ENCODE measurements around the gene FAM131A. TPM values are rescaled to one million over a fixed set of nuclear protein-coding genes. Genes with fewer than 3 reads are reported as not detected.

The FAM131A gene
- polyA plus RNA-seq, 4 donors: 9.7 to 13.1 (median 10.8) TPM

DNA sequence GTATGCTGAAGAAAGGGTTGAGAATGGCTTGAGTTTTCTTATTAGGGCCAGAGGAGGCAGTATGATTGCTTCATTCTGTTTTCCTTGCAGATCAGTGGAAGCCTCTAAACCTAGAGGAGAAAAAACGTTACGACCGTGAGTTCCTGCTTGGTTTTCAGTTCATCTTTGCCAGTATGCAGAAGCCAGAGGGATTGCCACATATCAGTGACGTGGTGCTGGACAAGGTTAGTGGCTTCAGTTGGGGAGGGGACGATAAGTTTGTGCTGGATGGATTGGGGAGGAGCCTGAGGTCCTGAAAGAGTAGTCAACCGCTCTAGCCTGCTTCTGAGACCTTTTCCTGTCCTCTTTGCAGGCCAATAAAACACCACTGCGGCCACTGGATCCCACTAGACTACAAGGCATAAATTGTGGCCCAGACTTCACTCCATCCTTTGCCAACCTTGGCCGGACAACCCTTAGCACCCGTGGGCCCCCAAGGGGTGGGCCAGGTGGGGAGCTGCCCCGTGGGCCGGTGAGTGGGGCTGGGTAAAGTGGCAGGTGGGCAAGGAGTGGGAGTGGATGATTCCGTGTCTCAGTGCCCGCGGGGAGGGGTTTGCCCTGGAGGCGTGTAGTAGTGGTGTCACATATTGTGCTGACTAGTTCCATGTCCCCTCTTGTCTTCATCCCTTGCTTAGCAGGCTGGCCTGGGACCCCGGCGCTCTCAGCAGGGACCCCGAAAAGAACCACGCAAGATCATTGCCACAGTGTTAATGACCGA lies 14.5 kb upstream of the FAM131A start:
- FAIRE-seq: no peak
- WGBS, 3 donors: 89 to 91% (median 89%) methylated on average over 20 of the region's 20 CpGs
- H3K9me3 ChIP-seq (ENCODE audit: control insufficient read depth in 2 of 2, insufficient read depth in 1 of 2, low read depth in 1 of 2, low read length in 1 of 2): no peaks in the 10 kb centered on the region
- H3K4me1 ChIP-seq (ENCODE audit: control insufficient read depth in 3 of 3, insufficient read depth in 2 of 3, low read depth in 1 of 3, low read length in 2 of 3): peaks cover 4 to 11% (median 6%) of the 10 kb centered on the region in 3 donors
- H3K36me3 ChIP-seq (ENCODE audit: control insufficient read depth in 3 of 3, insufficient read depth in 2 of 3, low read depth in 1 of 3, low read length in 3 of 3): peaks cover 63 to 93% (median 66%) of the 10 kb centered on the region in 3 donors
- no peak for DNase-seq
- H3K27me3 ChIP-seq (ENCODE audit: control insufficient read depth in 3 of 3, insufficient read depth in 3 of 3, low read length in 3 of 3): no peaks in the 10 kb centered on the region
- H3K27ac ChIP-seq (ENCODE audit: low read depth in 1 of 3, low read length in 2 of 3): no peak overlapping the region
- H3K4me3 ChIP-seq (ENCODE audit: low read depth in 1 of 3, low read length in 3 of 3): no peak overlapping the region

DNA sequence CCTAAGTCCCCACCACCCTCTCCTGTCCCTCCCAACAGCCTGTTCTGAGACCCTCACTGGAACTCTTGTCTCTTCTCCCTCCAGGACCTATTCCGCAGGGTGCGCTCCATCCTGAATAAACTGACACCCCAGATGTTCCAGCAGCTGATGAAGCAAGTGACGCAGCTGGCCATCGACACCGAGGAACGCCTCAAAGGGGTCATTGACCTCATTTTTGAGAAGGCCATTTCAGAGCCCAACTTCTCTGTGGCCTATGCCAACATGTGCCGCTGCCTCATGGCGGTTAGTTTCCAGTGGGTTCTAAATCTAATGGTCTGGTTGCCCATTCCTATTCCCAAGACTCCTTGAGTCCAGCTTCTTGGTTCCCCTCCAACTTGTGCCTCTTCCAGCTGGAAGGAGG lies 13.7 kb upstream of the FAM131A start:
- DNase-seq (no peak), FAIRE-seq (no peak)
- Histone ChIP-seq H3K36me3 (ENCODE audit: control insufficient read depth in 3 of 3, insufficient read depth in 2 of 3, low read depth in 1 of 3, low read length in 3 of 3) (peaks cover 68 to 95% (median 70%) of the 10 kb centered on the region in 3 donors), H3K9me3 (ENCODE audit: control insufficient read depth in 2 of 2, insufficient read depth in 1 of 2, low read depth in 1 of 2, low read length in 1 of 2) (no peaks in the 10 kb centered on the region), H3K4me3 (ENCODE audit: low read depth in 1 of 3, low read length in 3 of 3) (no peak overlapping the region), H3K4me1 (ENCODE audit: control insufficient read depth in 3 of 3, insufficient read depth in 2 of 3, low read depth in 1 of 3, low read length in 2 of 3) (peaks cover 4 to 10% (median 6%) of the 10 kb centered on the region in 3 donors), H3K27ac (ENCODE audit: low read depth in 1 of 3, low read length in 2 of 3) (no peak overlapping the region), H3K27me3 (ENCODE audit: control insufficient read depth in 3 of 3, insufficient read depth in 3 of 3, low read length in 3 of 3) (no peaks in the 10 kb centered on the region)
- WGBS, 3 donors: 82 to 93% (median 90%) methylated on average over 8 of the region's 8 CpGs

DNA sequence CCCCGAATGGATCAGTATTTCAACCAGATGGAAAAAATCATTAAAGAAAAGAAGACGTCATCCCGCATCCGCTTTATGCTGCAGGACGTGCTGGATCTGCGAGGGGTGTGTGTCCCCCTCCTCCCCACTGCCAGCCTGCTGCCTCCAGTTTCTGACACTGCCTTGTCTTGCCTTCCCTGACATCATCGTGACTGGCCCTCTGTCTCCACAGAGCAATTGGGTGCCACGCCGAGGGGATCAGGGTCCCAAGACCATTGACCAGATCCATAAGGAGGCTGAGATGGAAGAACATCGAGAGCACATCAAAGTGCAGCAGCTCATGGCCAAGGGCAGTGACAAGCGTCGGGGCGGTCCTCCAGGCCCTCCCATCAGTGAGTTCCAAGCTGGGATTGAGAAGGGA lies 12.1 kb upstream of the FAM131A start:
- Histone ChIP-seq H3K4me1 (ENCODE audit: control insufficient read depth in 3 of 3, insufficient read depth in 2 of 3, low read depth in 1 of 3, low read length in 2 of 3) (no peaks in the 10 kb centered on the region), H3K36me3 (ENCODE audit: control insufficient read depth in 3 of 3, insufficient read depth in 2 of 3, low read depth in 1 of 3, low read length in 3 of 3) (peaks cover 67 to 95% (median 74%) of the 10 kb centered on the region in 3 donors), H3K4me3 (ENCODE audit: low read depth in 1 of 3, low read length in 3 of 3) (no peak overlapping the region), H3K27me3 (ENCODE audit: control insufficient read depth in 3 of 3, insufficient read depth in 3 of 3, low read length in 3 of 3) (no peaks in the 10 kb centered on the region), H3K27ac (ENCODE audit: low read depth in 1 of 3, low read length in 2 of 3) (no peak overlapping the region), H3K9me3 (ENCODE audit: control insufficient read depth in 2 of 2, insufficient read depth in 1 of 2, low read depth in 1 of 2, low read length in 1 of 2) (no peaks in the 10 kb centered on the region)
- DNase-seq (no peak), FAIRE-seq (no peak)
- 91 to 93% (median 93%) methylated on average over 13 of the region's 13 CpGs for WGBS, 3 donors

DNA sequence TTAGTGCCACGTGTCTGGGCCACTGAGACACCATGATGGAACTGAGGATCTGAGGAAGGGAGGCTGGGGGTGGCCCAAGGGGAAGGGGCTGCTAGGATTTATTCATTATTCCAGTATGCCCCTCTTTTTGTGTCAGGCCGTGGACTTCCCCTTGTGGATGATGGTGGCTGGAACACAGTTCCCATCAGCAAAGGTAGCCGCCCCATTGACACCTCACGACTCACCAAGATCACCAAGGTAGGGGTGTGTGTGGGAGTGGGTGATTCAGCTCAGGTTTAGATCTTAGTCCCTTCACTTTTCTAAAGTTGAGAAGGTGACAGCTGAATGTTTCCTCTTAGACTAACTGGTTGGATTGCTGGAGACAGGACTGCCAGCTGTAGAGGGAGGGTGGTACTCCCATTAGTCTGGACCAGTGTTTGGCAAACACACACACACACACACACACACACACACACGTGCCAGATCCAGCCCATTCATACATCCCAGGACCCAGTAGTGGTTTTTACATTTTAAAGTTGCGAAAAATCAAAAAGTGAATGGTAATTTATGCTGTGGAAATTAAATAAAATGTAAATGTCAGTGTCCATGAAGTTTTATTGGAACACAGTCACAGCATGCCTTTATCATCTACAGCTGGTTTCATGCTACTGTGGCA lies 11.6 kb upstream of the FAM131A start:
- peaks cover 61 to 93% (median 70%) of the 10 kb centered on the region in 3 donors for H3K36me3 ChIP-seq (ENCODE audit: control insufficient read depth in 3 of 3, insufficient read depth in 2 of 3, low read depth in 1 of 3, low read length in 3 of 3)
- H3K27me3 ChIP-seq (ENCODE audit: control insufficient read depth in 3 of 3, insufficient read depth in 3 of 3, low read length in 3 of 3): no peaks in the 10 kb centered on the region
- 77 to 84% (median 79%) methylated on average over 6 of the region's 6 CpGs for WGBS, 3 donors
- H3K27ac ChIP-seq (ENCODE audit: low read depth in 1 of 3, low read length in 2 of 3): no peak overlapping the region
- no peak overlapping the region for H3K4me3 ChIP-seq (ENCODE audit: low read depth in 1 of 3, low read length in 3 of 3)
- H3K4me1 ChIP-seq (ENCODE audit: control insufficient read depth in 3 of 3, insufficient read depth in 2 of 3, low read depth in 1 of 3, low read length in 2 of 3): no peaks in the 10 kb centered on the region
- DNase-seq (no peak), FAIRE-seq (no peak)
- no peaks in the 10 kb centered on the region for H3K9me3 ChIP-seq (ENCODE audit: control insufficient read depth in 2 of 2, insufficient read depth in 1 of 2, low read depth in 1 of 2, low read length in 1 of 2)

DNA sequence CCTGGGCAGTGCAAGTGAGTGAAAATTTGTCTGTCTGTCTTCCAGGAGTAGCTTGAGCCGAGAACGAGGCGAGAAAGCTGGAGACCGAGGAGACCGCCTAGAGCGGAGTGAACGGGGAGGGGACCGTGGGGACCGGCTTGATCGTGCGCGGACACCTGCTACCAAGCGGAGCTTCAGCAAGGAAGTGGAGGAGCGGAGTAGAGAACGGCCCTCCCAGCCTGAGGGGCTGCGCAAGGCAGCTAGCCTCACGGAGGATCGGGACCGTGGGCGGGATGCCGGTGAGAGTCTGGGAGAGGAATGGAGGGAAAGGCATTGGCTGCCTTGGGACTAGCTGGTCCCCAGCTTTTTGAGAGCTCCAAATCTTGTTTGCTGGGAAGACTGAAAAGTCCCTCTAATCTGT lies 10.2 kb upstream of the FAM131A start:
- Histone ChIP-seq H3K27me3 (ENCODE audit: control insufficient read depth in 3 of 3, insufficient read depth in 3 of 3, low read length in 3 of 3) (no peaks in the 10 kb centered on the region), H3K4me3 (ENCODE audit: low read depth in 1 of 3, low read length in 3 of 3) (no peak overlapping the region), H3K9me3 (ENCODE audit: control insufficient read depth in 2 of 2, insufficient read depth in 1 of 2, low read depth in 1 of 2, low read length in 1 of 2) (no peaks in the 10 kb centered on the region), H3K4me1 (ENCODE audit: control insufficient read depth in 3 of 3, insufficient read depth in 2 of 3, low read depth in 1 of 3, low read length in 2 of 3) (no peaks in the 10 kb centered on the region), H3K27ac (ENCODE audit: low read depth in 1 of 3, low read length in 2 of 3) (no peak overlapping the region), H3K36me3 (ENCODE audit: control insufficient read depth in 3 of 3, insufficient read depth in 2 of 3, low read depth in 1 of 3, low read length in 3 of 3) (peaks cover 53 to 93% (median 71%) of the 10 kb centered on the region in 3 donors)
- DNase-seq (no peak), FAIRE-seq (no peak)
- 96 to 97% (median 97%) methylated on average over 21 of the region's 21 CpGs for WGBS, 3 donors

DNA sequence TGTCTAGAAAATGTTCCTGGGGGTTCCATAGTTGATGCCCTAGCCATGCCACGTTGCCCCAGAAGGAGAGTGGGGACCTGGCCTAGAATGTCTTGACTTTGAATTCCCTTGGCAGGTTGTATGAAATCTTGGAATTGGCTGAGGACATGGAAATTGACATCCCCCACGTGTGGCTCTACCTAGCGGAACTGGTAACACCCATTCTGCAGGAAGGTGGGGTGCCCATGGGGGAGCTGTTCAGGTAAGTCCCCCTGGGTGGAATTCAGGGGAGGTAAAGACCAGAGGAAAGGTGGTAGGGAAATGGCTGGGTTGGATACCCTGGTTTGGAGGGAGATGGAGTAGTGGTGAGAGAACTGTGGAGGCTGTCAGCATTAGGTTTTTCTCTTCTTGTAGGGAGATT lies 8.9 kb upstream of the FAM131A start:
- Histone ChIP-seq H3K27ac (ENCODE audit: low read depth in 1 of 3, low read length in 2 of 3) (no peak overlapping the region), H3K4me1 (ENCODE audit: control insufficient read depth in 3 of 3, insufficient read depth in 2 of 3, low read depth in 1 of 3, low read length in 2 of 3) (no peaks in the 10 kb centered on the region), H3K36me3 (ENCODE audit: control insufficient read depth in 3 of 3, insufficient read depth in 2 of 3, low read depth in 1 of 3, low read length in 3 of 3) (peaks cover 44 to 92% (median 70%) of the 10 kb centered on the region in 3 donors), H3K27me3 (ENCODE audit: control insufficient read depth in 3 of 3, insufficient read depth in 3 of 3, low read length in 3 of 3) (no peaks in the 10 kb centered on the region), H3K9me3 (ENCODE audit: control insufficient read depth in 2 of 2, insufficient read depth in 1 of 2, low read depth in 1 of 2, low read length in 1 of 2) (no peaks in the 10 kb centered on the region), H3K4me3 (ENCODE audit: low read depth in 1 of 3, low read length in 3 of 3) (no peak overlapping the region)
- WGBS, 3 donors: 47 to 75% (median 56%) methylated on average over 3 of the region's 3 CpGs
- DNase-seq: no peak
- FAIRE-seq: no peak

DNA sequence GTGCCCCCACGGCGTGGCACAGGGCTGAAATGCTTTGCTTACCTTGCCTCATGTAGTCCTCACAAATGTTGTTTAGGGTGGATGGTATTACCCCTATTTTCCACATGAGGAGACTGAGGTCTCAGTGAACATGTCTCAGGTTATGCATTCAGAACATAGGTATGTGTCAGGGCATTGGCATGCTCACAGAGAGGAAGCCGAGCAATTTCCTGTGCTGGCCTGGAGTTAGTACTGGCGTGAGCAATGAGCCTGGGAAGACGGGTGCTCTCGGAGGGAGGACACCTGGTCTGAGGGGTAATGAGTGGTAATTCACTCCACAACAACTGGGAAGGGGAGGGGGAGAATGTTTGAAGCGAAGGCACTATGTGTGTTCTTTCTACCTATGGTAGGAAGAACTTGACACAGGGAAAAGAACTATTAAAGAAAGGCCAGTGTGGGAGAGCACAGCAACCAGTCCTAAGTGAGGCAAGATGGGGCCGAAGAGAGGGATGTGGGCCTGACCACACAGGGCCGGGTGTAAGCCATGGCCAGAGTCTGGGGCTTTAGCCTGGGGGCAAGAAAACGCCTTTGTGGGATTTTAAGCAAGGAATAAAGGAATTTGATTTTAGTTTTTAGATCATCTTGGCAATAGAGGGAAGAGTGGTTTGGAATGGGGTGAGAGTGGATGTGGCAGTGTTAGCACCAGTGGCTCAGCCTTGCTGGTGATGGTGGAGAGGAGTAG lies 4.9 kb upstream of the FAM131A start:
- Histone ChIP-seq H3K4me3 (ENCODE audit: low read depth in 1 of 3, low read length in 3 of 3) (no peak overlapping the region), H3K9me3 (ENCODE audit: control insufficient read depth in 2 of 2, insufficient read depth in 1 of 2, low read depth in 1 of 2, low read length in 1 of 2) (no peaks in the 10 kb centered on the region), H3K27me3 (ENCODE audit: control insufficient read depth in 3 of 3, insufficient read depth in 3 of 3, low read length in 3 of 3) (no peaks in the 10 kb centered on the region), H3K27ac (ENCODE audit: low read depth in 1 of 3, low read length in 2 of 3) (peak overlapping the region in 1 of 3 donors; percentile 35), H3K4me1 (ENCODE audit: control insufficient read depth in 3 of 3, insufficient read depth in 2 of 3, low read depth in 1 of 3, low read length in 2 of 3) (peaks cover 0 to 15% (median 0%) of the 10 kb centered on the region in 3 donors), H3K36me3 (ENCODE audit: control insufficient read depth in 3 of 3, insufficient read depth in 2 of 3, low read depth in 1 of 3, low read length in 3 of 3) (peaks cover 10 to 78% (median 43%) of the 10 kb centered on the region in 3 donors)
- DNase-seq (no peak), FAIRE-seq (no peak)
- 79 to 87% (median 86%) methylated on average over 10 of the region's 10 CpGs for WGBS, 3 donors

DNA sequence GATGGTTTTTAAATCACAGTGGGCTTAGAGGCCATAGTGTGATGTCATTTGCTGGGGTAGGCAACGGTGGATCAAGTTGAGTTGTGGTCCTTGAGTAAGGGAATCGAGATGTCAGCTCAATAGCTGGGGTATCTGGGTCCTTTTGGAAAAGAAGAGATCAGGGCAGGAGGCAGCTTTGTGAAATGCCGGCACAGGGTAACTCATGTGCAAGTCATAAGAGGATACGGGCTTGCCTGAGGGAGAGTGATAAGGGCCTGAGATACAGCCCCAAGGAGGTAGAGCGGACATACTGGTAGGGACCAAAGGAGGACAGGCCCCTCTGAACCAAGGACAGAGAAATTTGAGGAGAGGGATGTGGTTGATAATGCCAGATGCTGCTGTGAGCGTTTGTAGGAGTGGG lies 4.2 kb upstream of the FAM131A start:
- Histone ChIP-seq H3K36me3 (ENCODE audit: control insufficient read depth in 3 of 3, insufficient read depth in 2 of 3, low read depth in 1 of 3, low read length in 3 of 3) (peaks cover 7 to 73% (median 38%) of the 10 kb centered on the region in 3 donors), H3K27ac (ENCODE audit: low read depth in 1 of 3, low read length in 2 of 3) (peak overlapping the region in 1 of 3 donors; percentile 35), H3K4me3 (ENCODE audit: low read depth in 1 of 3, low read length in 3 of 3) (no peak overlapping the region), H3K4me1 (ENCODE audit: control insufficient read depth in 3 of 3, insufficient read depth in 2 of 3, low read depth in 1 of 3, low read length in 2 of 3) (peaks cover 0 to 21% (median 0%) of the 10 kb centered on the region in 3 donors), H3K27me3 (ENCODE audit: control insufficient read depth in 3 of 3, insufficient read depth in 3 of 3, low read length in 3 of 3) (no peaks in the 10 kb centered on the region), H3K9me3 (ENCODE audit: control insufficient read depth in 2 of 2, insufficient read depth in 1 of 2, low read depth in 1 of 2, low read length in 1 of 2) (no peaks in the 10 kb centered on the region)
- no peak for FAIRE-seq
- 82 to 89% (median 85%) methylated on average over 6 of the region's 6 CpGs for WGBS, 3 donors
- DNase-seq: no peak
